Measurements from ENCODE around the gene WDR38.

The WDR38 gene

GRCh38 chr9:124878021-124878420, 24.8 kb downstream of the WDR38 start:
- TF ChIP-seq, protein P1, sequence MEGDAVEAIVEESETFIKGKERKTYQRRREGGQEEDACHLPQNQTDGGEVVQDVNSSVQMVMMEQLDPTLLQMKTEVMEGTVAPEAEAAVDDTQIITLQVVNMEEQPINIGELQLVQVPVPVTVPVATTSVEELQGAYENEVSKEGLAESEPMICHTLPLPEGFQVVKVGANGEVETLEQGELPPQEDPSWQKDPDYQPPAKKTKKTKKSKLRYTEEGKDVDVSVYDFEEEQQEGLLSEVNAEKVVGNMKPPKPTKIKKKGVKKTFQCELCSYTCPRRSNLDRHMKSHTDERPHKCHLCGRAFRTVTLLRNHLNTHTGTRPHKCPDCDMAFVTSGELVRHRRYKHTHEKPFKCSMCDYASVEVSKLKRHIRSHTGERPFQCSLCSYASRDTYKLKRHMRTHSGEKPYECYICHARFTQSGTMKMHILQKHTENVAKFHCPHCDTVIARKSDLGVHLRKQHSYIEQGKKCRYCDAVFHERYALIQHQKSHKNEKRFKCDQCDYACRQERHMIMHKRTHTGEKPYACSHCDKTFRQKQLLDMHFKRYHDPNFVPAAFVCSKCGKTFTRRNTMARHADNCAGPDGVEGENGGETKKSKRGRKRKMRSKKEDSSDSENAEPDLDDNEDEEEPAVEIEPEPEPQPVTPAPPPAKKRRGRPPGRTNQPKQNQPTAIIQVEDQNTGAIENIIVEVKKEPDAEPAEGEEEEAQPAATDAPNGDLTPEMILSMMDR (IDR thresholded peaks at IDR 0.05): no peak
- DNase-seq (ENCODE audit: low spot score): no peak
- no peak overlapping the region for H3K4me3 ChIP-seq
- no peak overlapping the region for H3K27ac ChIP-seq

DNA sequence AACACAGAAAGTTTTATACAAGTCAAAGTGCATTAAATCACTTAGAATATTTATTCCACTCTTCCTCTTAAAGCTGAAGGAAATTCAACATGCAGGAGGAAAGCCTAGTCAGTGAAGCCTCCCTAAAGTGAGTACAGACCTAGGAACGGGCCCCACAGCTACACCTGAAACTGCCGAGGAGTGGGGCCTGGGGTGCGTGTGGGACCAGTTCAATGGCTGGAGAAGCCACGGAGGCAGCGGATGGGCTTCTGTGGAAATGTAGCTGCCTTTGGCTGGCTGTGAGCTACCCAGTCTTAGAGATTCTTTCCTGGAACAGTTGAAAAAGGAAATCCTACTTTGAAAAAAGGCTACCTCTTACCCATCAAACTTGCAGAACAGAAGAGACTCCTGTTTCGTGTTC, 25.3 kb downstream of the WDR38 start:
- DNase-seq (ENCODE audit: low spot score): no peak
- TF ChIP-seq, protein P1 (IDR thresholded peaks at IDR 0.05): no peak
- no peak overlapping the region for H3K27ac ChIP-seq

GRCh38 chr9:124879226-124879625, 26.0 kb downstream of the WDR38 start:
- no peak overlapping the region for H3K27ac ChIP-seq
- TF ChIP-seq, protein P1 (IDR thresholded peaks at IDR 0.05): no peak
- DNase-seq (ENCODE audit: low spot score): no peak
- no peak overlapping the region for H3K4me3 ChIP-seq

More for the DNA sequence above, 25.3 kb downstream of the WDR38 start:
- no peak overlapping the region for H3K4me3 ChIP-seq

DNA sequence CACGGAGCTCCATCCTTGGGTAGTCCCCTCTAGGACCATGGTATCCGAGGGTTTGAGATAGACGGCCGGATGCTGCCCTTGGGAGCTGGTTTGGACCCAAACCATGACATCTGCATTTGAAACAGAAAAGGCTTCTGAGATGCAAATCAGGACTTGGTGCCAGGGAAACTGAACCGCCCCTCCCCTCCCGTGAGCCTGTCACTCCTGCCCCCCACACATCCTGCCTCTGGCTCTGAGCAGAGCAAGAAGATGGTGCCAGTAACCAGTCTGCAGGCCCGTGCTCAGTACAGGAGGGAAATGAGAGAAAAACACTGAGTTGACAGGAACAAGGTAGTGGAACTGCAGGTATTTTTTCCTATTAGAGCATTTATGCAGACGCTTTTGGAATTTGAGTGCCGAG, 27.2 kb downstream of the WDR38 start:
- no peak overlapping the region for H3K27ac ChIP-seq
- TF ChIP-seq, protein P1 (IDR thresholded peaks at IDR 0.05): no peak
- H3K4me3 ChIP-seq: no peak overlapping the region
- DNase-seq (ENCODE audit: low spot score): no peak

- Histone ChIP-seq H3K4me3 (no peak overlapping the region), H3K27ac (no peak overlapping the region)
- DNase-seq (ENCODE audit: low spot score): no peak
- TF ChIP-seq, protein P1 (IDR thresholded peaks at IDR 0.05): no peak
These were observed 28.0 kb downstream of the WDR38 start for GRCh38 chr9:124881138-124881743.

DNA sequence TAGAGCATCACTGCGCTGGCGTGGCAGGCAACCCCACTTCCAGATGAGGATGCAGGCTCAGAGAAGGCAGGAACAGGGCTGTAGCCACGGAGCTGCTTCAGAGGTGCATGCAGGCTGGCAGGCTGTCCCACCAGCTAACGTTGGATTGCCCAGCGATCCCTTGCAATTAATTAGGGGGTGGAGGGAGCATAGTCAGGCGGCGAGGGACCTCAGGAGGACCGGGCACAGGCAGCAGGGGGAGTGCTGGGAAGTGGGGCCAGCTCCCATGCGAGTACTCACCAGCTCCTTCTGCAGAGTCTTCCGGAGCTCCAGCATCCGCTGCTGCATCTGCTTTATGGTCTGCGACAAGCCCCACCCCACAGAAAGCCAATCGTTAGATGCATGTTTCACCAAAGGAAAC, 29.0 kb downstream of the WDR38 start:
- H3K4me3 ChIP-seq: no peak overlapping the region
- no peak for DNase-seq (ENCODE audit: low spot score)
- TF ChIP-seq, protein P1 (IDR thresholded peaks at IDR 0.05): no peak
- no peak overlapping the region for H3K27ac ChIP-seq

DNA sequence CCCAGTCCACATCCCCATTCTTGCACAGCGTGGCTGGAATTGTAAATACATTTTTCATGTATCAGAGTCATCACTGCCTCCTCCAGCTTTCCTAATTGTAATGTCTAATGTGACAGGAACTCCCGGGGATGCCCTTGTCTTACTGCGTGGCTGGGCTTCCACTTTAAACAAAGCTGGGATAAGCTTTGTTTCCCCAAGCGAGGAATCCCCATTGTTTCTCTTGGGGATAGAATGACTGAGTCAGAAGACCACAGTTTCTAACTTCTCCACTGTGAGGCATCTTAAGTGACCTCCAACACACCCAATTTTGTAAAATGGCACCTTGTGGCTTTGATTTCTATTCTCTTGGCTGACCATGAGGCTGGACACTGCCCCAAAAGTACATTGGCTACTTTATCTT, 31.1 kb downstream of the WDR38 start:
- DNase-seq (ENCODE audit: low spot score): no peak

More for the DNA sequence above, 31.1 kb downstream of the WDR38 start:
- H3K4me3 ChIP-seq: no peak overlapping the region
- TF ChIP-seq, protein P1 (IDR thresholded peaks at IDR 0.05): no peak
- H3K27ac ChIP-seq: no peak overlapping the region

Measured in coronary artery (tissue), 2 donors.